ENCODE data around the gene NRCAM.

GRCh38 chr7:108101759-108102158 is 354.5 kb downstream of the NRCAM start:
- no peak for TF ChIP-seq POLR2A (IDR thresholded peaks at IDR 0.05; ENCODE audit: low read length)
- TF ChIP-seq GATA1 (IDR thresholded peaks at IDR 0.05; ENCODE audit: low read depth, low read length): no peak
